Measurements from ENCODE around the gene CABLES2.

CABLES2 gene

GRCh38 chr20:62345681-62346370, 61.3 kb downstream of the CABLES2 start:
- DNase-seq, result no peak

DNA sequence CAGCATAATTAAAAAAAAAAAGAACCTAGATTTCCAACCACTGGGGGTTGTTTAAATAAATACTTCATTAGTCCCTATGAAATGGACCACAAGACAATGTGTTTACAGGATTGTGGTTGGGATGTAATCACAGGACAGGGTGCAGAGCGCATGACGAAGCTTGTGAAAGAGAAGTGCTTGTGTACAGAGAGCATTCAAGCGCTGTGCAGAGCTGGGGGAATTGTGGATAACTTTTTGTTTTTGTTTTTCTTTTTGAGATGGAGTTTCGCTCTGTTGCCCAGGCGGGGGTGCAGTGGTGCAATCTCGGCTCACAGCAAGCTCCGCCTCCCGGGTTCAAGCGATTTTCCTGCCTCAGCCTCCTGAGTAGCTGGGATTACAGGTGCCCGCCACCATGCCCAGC, 62.3 kb downstream of the CABLES2 start:
- no peak for DNase-seq

DNA sequence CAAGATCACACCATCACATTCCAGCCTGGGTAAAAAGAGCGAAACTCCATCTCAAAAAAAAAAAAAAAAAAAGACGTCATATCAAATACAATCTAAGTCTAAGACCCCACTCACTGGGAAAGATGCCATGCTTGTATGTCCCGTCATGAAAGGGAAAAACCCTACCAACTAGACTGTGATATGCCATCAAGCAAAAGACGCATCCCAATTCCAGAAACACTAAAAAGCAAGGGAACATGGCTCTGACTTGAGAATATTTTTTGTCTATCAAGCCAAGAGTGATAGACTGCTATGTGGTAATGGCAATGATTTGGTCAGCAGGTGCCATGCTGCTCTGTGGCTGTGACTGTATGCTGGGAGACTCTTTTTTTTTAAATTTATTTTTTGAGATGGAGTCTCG, 63.0 kb downstream of the CABLES2 start:
- DNase-seq, result no peak

- no peak for DNase-seq
Measured at GRCh38 chr20:62342910-62343309, 64.2 kb downstream of the CABLES2 start.

DNA sequence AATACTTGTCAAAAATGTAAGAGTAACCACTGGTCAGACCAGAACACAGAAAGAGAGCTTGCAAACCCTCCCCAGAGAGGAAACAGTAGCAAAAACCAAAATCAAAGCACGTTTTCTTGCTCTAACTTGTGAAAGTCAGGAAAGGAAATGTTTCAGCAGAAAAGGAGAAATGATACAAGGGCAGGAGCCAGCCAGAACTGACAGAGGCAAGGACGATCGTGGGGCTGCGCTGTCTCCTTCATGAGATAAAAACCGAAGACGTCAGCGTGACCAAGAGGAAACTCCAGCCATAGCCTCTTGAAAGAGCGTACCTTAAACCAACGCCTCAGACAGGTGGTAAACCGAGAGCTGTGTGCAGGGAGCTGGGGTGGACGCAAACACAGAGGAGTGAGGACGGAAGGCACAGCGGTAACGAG, 67.4 kb downstream of the CABLES2 start:
- DNase-seq, result peak in 1 of 2 donors; percentile 8
